HCT116 (cell line): ENCODE results near the gene TGFBRAP1. TPM values are rescaled to one million over a fixed set of nuclear protein-coding genes. Genes with fewer than 3 reads are reported as not detected.

Experiments used
- ATAC-seq: fragments of 200-7000 bp; cut with Tn5 transposase; 2 replicates; pipeline ENCODE4 v1.9.1; 2020; ENCODE audit warnings: mild to moderate bottlenecking, moderate library complexity
- BruUV-seq: library from RNA; stranded (reverse); fragments of 400-500 nt; replicated peaks from 2 replicates; lab custom pipeline; 2021; lab: Mats Ljungman, UMichigan
- CTCF ChIA-PET: fragments of 300-600 bp; sonication (Branson Sonifier 250); formaldehyde crosslinking; loops from one replicate; lab custom pipeline; 2021; ENCODE audit warnings: antibody characterized with exemption; lab: Charles Lee
- POLR2A ChIA-PET: fragments of 300-600, 350-600 bp; sonication (Branson Sonifier 250); formaldehyde crosslinking; loops from one replicate; lab custom pipeline; 2021; ENCODE audit warnings: antibody characterized with exemption; lab: Charles Lee
- RAD21 ChIA-PET, 2 experiments: fragments of 300-600 bp; sonication (Branson Sonifier 250); formaldehyde crosslinking; loops; one replicate each; lab custom pipeline; 2023; ENCODE audit warnings: low total read pairs in 2 of 2; ENCODE audit not compliant: uncharacterized antibody in 2 of 2, unreplicated experiment in 2 of 2, low non-redundant PET in 1 of 2; lab: Charles Lee
- DNase-seq: peaks from one replicate; pipeline ENCODE4 v3.0.0-alpha.2; 2010; ENCODE audit warnings: low read depth, low spot score
- H2AFZ ChIP-seq: fragments of 200-600 bp; shearing (Covaris generic), sonication (generic); 2 replicates; pipeline ENCODE4 v1.6.1; 2017; ENCODE audit warnings: low read depth, mixed run types, mixed read lengths, antibody characterized with exemption, low read length; ENCODE audit not compliant: poor library complexity, severe bottlenecking
- H3K27ac ChIP-seq: 2 replicates; pipeline ENCODE4 v1.5.1; 2012; ENCODE audit warnings: low read depth, low read length
- H3K27me3 ChIP-seq: fragments of 200-600 bp; sonication (generic); 2 replicates; pipeline ENCODE4 v1.6.1; 2016; ENCODE audit warnings: mixed run types, low read length, mixed read lengths; ENCODE audit not compliant: insufficient read depth
- H3K36me3 ChIP-seq, 2 experiments: fragments of 200-500 bp in 1 of 2; fragments of 200-600 bp in 1 of 2; sonication (Bioruptor generic) in 1 of 2; sonication (generic) in 1 of 2; 2 replicates each; pipeline versions ENCODE4 v1.5.1 to v1.6.1; 2014 to 2016; ENCODE audit warnings: low read length in 2 of 2, inconsistent platforms in 1 of 2, mixed read lengths in 1 of 2, mixed run types in 1 of 2; ENCODE audit not compliant: insufficient read depth in 2 of 2, control insufficient read depth in 1 of 2
- H3K4me1 ChIP-seq, 2 experiments: fragments of 200-600 bp in 1 of 2; sonication (generic) in 1 of 2; 2 replicates each; pipeline versions ENCODE4 v1.5.1 to v1.6.1; 2012 to 2017; ENCODE audit warnings: low read length in 2 of 2, inconsistent platforms in 1 of 2, mild to moderate bottlenecking in 1 of 2, mixed read lengths in 1 of 2, mixed run types in 1 of 2, moderate library complexity in 1 of 2; ENCODE audit not compliant: insufficient read depth in 2 of 2, control insufficient read depth in 1 of 2
- H3K4me2 ChIP-seq: fragments of 200-600 bp; sonication (generic); 2 replicates; pipeline ENCODE4 v1.6.1; 2017; ENCODE audit warnings: mixed run types, low read length, mixed read lengths
- H3K4me3 ChIP-seq, 2 experiments: fragments of 200-600 bp in 1 of 2; sonication (generic) in 1 of 2; replicated peaks in 1 of 2; 2 replicates each; pipeline ENCODE4 v1.5.1; 2011 to 2016; ENCODE audit warnings: low read length in 2 of 2, control low read depth in 1 of 2, low read depth in 1 of 2, mild to moderate bottlenecking in 1 of 2, mixed read lengths in 1 of 2, mixed run types in 1 of 2
- H3K79me2 ChIP-seq: fragments of 200-600 bp; sonication (generic); 2 replicates; pipeline ENCODE4 v1.6.1; 2017; ENCODE audit warnings: mild to moderate bottlenecking, mixed run types, low read length, moderate library complexity, mixed read lengths; ENCODE audit not compliant: insufficient read depth
- H3K9ac ChIP-seq: fragments of 200-600 bp; sonication (generic); 2 replicates; pipeline ENCODE4 v1.6.1; 2016; ENCODE audit warnings: low read length, mixed read lengths
- H3K9me2 ChIP-seq: fragments of 200-600 bp; sonication (generic), shearing (Covaris generic); 2 replicates; pipeline ENCODE4 v1.6.1; 2017; ENCODE audit warnings: mixed run types, mild to moderate bottlenecking, moderate library complexity; ENCODE audit not compliant: insufficient read depth
- H3K9me3 ChIP-seq, 2 experiments: fragments of 200-500 bp in 1 of 2; fragments of 200-600 bp in 1 of 2; sonication (Bioruptor generic) in 1 of 2; sonication (generic) in 1 of 2; 2 replicates each; pipeline ENCODE4 v1.6.1; 2014 to 2017; ENCODE audit warnings: low read length in 2 of 2, mixed read lengths in 2 of 2, inconsistent platforms in 1 of 2, low read depth in 1 of 2, mild to moderate bottlenecking in 1 of 2, mixed run types in 1 of 2, moderate library complexity in 1 of 2; ENCODE audit not compliant: control insufficient read depth in 1 of 2, insufficient read depth in 1 of 2
- H4K20me1 ChIP-seq: fragments of 200-600 bp; sonication (generic), shearing (Covaris generic); 2 replicates; pipeline ENCODE4 v1.6.1; 2017; ENCODE audit warnings: mixed run types, mild to moderate bottlenecking, moderate library complexity; ENCODE audit not compliant: insufficient read depth
- ATF3 ChIP-seq: IDR thresholded peaks from 2 replicates; pipeline ENCODE4 v1.6.1; 2012
- CEBPB ChIP-seq: IDR thresholded peaks from 2 replicates; pipeline ENCODE4 v1.6.1; 2012; ENCODE audit warnings: low read depth
- EGR1 ChIP-seq: IDR thresholded peaks from 2 replicates; pipeline ENCODE4 v1.6.1; 2012; ENCODE audit warnings: low read depth
- ELF1 ChIP-seq: IDR thresholded peaks from 2 replicates; pipeline ENCODE4 v1.6.1; 2012; ENCODE audit warnings: low read depth, borderline replicate concordance
- EZH2 ChIP-seq: fragments of 200-600 bp; sonication (generic); IDR thresholded peaks from 2 replicates; pipeline ENCODE4 v1.6.1; 2017; ENCODE audit warnings: antibody characterized with exemption, mixed run types
- FOSL1 ChIP-seq: IDR thresholded peaks from 2 replicates; pipeline ENCODE4 v1.6.1; 2012; ENCODE audit warnings: low read depth
- POLR2A ChIP-seq: IDR thresholded peaks from 2 replicates; pipeline ENCODE4 v1.7.0; 2011; ENCODE audit warnings: borderline replicate concordance; ENCODE audit not compliant: insufficient read depth, insufficient read length; ENCODE audit errors: extremely low read depth
- RAD21 ChIP-seq: IDR thresholded peaks from 2 replicates; pipeline ENCODE4 v1.6.1; 2012; ENCODE audit warnings: low read depth, mild to moderate bottlenecking
- SIN3A ChIP-seq: IDR thresholded peaks from 2 replicates; pipeline ENCODE4 v1.6.1; 2012; ENCODE audit warnings: low read depth
- SP1 ChIP-seq: IDR thresholded peaks from 2 replicates; pipeline ENCODE4 v1.6.1; 2012; ENCODE audit warnings: low read depth
- YY1 ChIP-seq: IDR thresholded peaks from 2 replicates; pipeline ENCODE4 v1.6.1; 2011; ENCODE audit warnings: low read length, low read depth, moderate library complexity, mild to moderate bottlenecking; ENCODE audit not compliant: insufficient replicate concordance; ENCODE audit errors: extremely low read depth
- ZFX ChIP-seq: fragments of 450-650 bp; IDR thresholded peaks from 2 replicates; pipeline ENCODE4 v1.6.1; 2017
- intact Hi-C: fragments of 100-400 bp; cut with micrococcal nuclease; formaldehyde crosslinking; loops from 2 replicates; pipeline ENCODE4 v1.10.0; 2022
- total RNA-seq: library from RNA; stranded (reverse); gene quantifications from one replicate; pipeline ENCODE4 v1.2.1, GENCODE V29; 2021; ENCODE audit not compliant: unreplicated experiment
- TF ChIP-seq, protein P1 (sequence below): IDR thresholded peaks from 2 replicates; pipeline ENCODE4 v1.6.1; 2011; ENCODE audit warnings: mild to moderate bottlenecking, low read length, moderate library complexity; ENCODE audit not compliant: insufficient replicate concordance; ENCODE audit errors: extremely low read depth
- TF ChIP-seq, protein P2 (sequence below), 3 experiments: fragments of 200-600 bp in 1 of 3; sonication (generic) in 1 of 3; IDR thresholded peaks in 2 of 3; conservative IDR thresholded peaks in 1 of 3; 2 replicates each; pipeline ENCODE4 v1.5.1; 2012 to 2017; ENCODE audit warnings: low read depth in 2 of 3, low read length in 2 of 3, antibody characterized with exemption in 1 of 3, borderline replicate concordance in 1 of 3, control low read depth in 1 of 3, mild to moderate bottlenecking in 1 of 3, mixed read lengths in 1 of 3, mixed run types in 1 of 3, moderate library complexity in 1 of 3; ENCODE audit not compliant: insufficient read depth in 1 of 3
- TF ChIP-seq, protein P3 (sequence below): IDR thresholded peaks from 2 replicates; pipeline ENCODE4 v1.6.1; 2012

TGFBRAP1 gene
- total RNA-seq, 1 experiment from 2014 or later, result 18.3 TPM

DNA sequence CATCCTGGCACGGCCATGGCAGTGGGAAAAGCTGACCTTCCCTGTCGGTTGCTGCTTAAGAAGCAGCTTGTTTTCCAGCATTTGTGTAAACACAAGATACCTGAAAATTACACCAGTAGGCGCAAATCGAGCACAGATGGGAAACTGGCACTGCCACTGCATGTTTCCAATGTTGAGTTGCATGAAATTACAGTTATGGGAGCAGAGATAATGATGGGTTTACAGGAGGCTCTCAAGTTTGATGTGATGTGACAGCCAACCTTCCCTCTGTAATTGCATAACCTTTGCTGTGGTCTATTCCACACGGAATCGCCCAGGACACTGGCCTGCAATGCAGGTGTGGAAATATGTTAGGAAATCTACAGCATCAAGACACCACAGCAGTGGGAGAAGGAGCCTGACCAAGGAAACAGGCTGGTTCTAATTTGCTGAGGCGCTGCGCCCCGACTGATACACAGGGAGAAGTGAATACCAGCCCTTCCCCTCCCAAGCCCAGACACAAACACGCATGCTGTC, 70.6 kb downstream of the TGFBRAP1 start:
- RAD21 ChIA-PET, result no interaction called here
- H3K9ac ChIP-seq, result no peak overlapping the region
- CTCF ChIA-PET, result no interaction called here
- no peaks in the 10 kb centered on the region for H3K9me2 ChIP-seq
- H3K27ac ChIP-seq, result no peak overlapping the region
- H3K9me3 ChIP-seq, result no peaks in the 10 kb centered on the region
- H3K27me3 ChIP-seq, result no peaks in the 10 kb centered on the region
- H3K4me2 ChIP-seq, result no peak overlapping the region
- no peak for ATAC-seq
- POLR2A ChIA-PET, result no interaction called here
- BruUV-seq, result no TSS peak
- no peaks in the 10 kb centered on the region for H3K36me3 ChIP-seq
- 0 out of 4 replicates have a peak, but pooled peaks cover 0 to 3% of the 10 kb centered on the region in 2 experiments for H3K4me1 ChIP-seq
- DNase-seq, result no peak
- H2AFZ ChIP-seq, result no peak overlapping the region
- H3K4me3 ChIP-seq, result no peak overlapping the region
- TF ChIP-seq, protein P1, sequence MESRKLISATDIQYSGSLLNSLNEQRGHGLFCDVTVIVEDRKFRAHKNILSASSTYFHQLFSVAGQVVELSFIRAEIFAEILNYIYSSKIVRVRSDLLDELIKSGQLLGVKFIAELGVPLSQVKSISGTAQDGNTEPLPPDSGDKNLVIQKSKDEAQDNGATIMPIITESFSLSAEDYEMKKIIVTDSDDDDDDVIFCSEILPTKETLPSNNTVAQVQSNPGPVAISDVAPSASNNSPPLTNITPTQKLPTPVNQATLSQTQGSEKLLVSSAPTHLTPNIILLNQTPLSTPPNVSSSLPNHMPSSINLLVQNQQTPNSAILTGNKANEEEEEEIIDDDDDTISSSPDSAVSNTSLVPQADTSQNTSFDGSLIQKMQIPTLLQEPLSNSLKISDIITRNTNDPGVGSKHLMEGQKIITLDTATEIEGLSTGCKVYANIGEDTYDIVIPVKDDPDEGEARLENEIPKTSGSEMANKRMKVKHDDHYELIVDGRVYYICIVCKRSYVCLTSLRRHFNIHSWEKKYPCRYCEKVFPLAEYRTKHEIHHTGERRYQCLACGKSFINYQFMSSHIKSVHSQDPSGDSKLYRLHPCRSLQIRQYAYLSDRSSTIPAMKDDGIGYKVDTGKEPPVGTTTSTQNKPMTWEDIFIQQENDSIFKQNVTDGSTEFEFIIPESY, result no peak
- no peak for TF ChIP-seq CEBPB
- no peak for TF ChIP-seq ATF3
- TF ChIP-seq ELF1, result no peak
- no peak for TF ChIP-seq YY1
- no peak for TF ChIP-seq ZFX
- no peak for TF ChIP-seq EZH2
- TF ChIP-seq SP1, result no peak
- no peak for TF ChIP-seq SIN3A
- TF ChIP-seq RAD21, result no peak
- no peak for TF ChIP-seq FOSL1
- no peak for TF ChIP-seq POLR2A
- TF ChIP-seq, protein P2, sequence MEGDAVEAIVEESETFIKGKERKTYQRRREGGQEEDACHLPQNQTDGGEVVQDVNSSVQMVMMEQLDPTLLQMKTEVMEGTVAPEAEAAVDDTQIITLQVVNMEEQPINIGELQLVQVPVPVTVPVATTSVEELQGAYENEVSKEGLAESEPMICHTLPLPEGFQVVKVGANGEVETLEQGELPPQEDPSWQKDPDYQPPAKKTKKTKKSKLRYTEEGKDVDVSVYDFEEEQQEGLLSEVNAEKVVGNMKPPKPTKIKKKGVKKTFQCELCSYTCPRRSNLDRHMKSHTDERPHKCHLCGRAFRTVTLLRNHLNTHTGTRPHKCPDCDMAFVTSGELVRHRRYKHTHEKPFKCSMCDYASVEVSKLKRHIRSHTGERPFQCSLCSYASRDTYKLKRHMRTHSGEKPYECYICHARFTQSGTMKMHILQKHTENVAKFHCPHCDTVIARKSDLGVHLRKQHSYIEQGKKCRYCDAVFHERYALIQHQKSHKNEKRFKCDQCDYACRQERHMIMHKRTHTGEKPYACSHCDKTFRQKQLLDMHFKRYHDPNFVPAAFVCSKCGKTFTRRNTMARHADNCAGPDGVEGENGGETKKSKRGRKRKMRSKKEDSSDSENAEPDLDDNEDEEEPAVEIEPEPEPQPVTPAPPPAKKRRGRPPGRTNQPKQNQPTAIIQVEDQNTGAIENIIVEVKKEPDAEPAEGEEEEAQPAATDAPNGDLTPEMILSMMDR (IDR thresholded peaks at IDR 0.05 in 2 of 3, conservative IDR thresholded peaks at IDR 0.05 in 1 of 3; ENCODE audit: borderline replicate concordance in 1 of 3, insufficient read depth in 1 of 3, low read depth in 2 of 3, low read length in 2 of 3), result no peak
- TF ChIP-seq, protein P3, sequence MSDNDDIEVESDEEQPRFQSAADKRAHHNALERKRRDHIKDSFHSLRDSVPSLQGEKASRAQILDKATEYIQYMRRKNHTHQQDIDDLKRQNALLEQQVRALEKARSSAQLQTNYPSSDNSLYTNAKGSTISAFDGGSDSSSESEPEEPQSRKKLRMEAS, result no peak
- TF ChIP-seq EGR1, result no peak
- no peaks in the 10 kb centered on the region for H3K79me2 ChIP-seq
- H4K20me1 ChIP-seq, result no peaks in the 10 kb centered on the region
- intact Hi-C loops, result no loop called here
